ENCODE measurements around the gene GAS6.
"Not testable (repeated sequence)": the region's sequence is repeated elsewhere in the genome, so short reads cannot be mapped to it uniquely, and the experiment has no call there.

The GAS6 gene

DNA sequence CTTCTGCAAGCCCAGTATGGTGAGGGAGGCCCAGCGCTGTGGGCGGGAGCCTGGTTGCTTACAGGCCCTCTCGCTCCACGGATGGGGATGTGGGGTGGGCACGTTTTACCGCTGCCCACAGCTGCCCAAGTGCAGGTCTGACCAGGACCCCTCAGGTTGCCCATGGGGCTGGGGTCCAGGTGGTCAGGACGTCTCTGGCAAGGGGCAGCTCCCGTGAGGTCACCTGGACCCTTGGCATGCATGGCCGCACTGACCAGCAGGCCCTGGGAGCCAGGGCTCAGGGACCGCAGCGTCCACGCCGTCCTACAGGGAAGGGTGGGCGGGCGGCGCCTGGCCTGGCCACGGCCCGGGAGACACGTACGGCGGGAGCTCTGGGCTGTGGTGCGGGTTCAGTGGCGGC is 32.8 kb downstream of the GAS6 start:
- TF ChIP-seq, protein P1, sequence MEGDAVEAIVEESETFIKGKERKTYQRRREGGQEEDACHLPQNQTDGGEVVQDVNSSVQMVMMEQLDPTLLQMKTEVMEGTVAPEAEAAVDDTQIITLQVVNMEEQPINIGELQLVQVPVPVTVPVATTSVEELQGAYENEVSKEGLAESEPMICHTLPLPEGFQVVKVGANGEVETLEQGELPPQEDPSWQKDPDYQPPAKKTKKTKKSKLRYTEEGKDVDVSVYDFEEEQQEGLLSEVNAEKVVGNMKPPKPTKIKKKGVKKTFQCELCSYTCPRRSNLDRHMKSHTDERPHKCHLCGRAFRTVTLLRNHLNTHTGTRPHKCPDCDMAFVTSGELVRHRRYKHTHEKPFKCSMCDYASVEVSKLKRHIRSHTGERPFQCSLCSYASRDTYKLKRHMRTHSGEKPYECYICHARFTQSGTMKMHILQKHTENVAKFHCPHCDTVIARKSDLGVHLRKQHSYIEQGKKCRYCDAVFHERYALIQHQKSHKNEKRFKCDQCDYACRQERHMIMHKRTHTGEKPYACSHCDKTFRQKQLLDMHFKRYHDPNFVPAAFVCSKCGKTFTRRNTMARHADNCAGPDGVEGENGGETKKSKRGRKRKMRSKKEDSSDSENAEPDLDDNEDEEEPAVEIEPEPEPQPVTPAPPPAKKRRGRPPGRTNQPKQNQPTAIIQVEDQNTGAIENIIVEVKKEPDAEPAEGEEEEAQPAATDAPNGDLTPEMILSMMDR (IDR thresholded peaks at IDR 0.05; ENCODE audit: low read depth, low read length) = no peak
- no peak overlapping the region for H3K4me3 ChIP-seq (ENCODE audit: low read depth, low read length)
- H3K27me3 ChIP-seq (ENCODE audit: insufficient read depth, low read depth, severe bottlenecking) = no peaks in the 10 kb centered on the region
- peaks cover 45% of the 10 kb centered on the region for H3K36me3 ChIP-seq
- peak overlapping the region; percentile 74 for H3K27ac ChIP-seq
- no peak for DNase-seq
- peaks cover 2% of the 10 kb centered on the region for H3K9me3 ChIP-seq (ENCODE audit: severe bottlenecking)

DNA sequence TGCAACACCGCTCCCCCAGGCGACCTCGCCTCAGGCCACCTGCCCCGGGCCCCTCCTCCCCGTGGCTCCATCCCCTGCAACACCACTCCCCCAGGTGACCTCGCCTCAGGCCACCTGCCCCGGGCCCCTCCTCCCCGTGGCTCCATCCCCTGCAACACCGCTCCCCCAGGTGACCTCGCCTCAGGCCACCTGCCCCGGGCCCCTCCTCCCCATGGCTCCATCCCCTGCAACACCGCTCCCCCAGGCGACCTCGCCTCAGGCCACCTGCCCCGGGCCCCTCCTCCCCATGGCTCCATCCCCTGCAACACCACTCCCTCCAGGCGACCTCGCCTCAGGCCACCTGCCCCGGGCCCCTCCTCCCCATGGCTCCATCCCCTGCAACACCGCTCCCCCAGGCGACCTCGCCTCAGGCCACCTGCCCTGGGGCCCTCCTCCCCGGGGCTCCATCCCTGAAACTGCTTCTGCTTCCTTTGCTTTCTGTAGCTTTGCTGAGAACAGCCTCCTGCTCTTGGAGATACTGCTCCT is 33.4 kb downstream of the GAS6 start:
- Histone ChIP-seq H3K27ac (peak overlapping the region; percentile 74), H3K36me3 (peaks cover 50% of the 10 kb centered on the region)
- H3K9me3 ChIP-seq (ENCODE audit: severe bottlenecking); H3K27me3 ChIP-seq (ENCODE audit: insufficient read depth, low read depth, severe bottlenecking); H3K4me3 ChIP-seq (ENCODE audit: low read depth, low read length): not testable (repeated sequence)
- peak; percentile 90 for DNase-seq

DNA sequence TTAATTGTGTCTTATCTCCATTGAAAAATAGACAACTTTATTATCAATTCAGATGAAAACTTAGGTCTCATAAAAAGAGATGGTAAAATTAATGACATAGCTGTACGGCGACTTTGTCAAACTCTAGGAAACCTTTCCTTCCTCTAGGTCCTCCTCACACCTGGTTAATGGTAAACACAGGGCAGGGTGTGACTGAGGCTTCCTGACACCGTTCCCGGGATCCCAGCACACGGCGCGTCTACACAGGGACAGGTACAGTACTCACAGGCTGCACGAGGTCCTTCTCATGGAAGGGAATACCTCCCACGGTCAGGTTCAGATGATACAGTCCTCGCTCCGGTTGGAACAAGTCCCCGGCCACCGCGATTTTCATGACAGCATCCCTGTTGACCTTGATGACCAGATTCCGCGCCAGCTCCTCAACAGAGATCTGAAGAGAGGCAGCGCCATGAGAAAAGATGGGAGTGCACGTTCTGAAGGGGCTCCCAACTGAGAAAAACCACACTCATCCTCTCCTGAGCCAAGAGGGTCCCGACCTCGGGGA is 35.5 kb downstream of the GAS6 start:
- DNase-seq = no peak
- peaks cover 2% of the 10 kb centered on the region for H3K9me3 ChIP-seq (ENCODE audit: severe bottlenecking)
- H3K27ac ChIP-seq = no peak overlapping the region
- H3K36me3 ChIP-seq = peaks cover 50% of the 10 kb centered on the region
- TF ChIP-seq, protein P1 (IDR thresholded peaks at IDR 0.05; ENCODE audit: low read depth, low read length) = no peak
- no peak overlapping the region for H3K4me3 ChIP-seq (ENCODE audit: low read depth, low read length)
- no peaks in the 10 kb centered on the region for H3K27me3 ChIP-seq (ENCODE audit: insufficient read depth, low read depth, severe bottlenecking)

DNA sequence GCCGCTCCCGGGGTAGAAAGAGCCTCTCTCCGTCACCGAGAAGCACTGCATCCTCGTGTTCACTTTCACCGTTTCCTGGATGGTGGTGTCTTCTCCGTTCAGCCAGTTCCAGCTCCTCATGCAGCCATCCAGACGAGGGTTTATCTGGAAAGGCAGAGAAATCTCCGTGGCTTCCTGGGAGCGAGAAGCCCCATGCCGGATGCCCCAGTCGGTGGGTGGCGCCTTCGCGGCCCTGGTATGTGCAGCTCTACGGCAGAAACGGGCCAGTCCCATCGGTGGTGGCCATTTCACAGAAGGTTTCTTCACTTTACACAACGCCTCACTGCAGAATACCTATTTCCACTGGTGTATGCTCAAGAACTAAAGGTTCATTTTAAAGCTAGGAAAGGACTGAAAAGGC is 36.9 kb downstream of the GAS6 start:
- no peak overlapping the region for H3K4me3 ChIP-seq (ENCODE audit: low read depth, low read length)
- H3K27ac ChIP-seq = no peak overlapping the region
- TF ChIP-seq, protein P1 (IDR thresholded peaks at IDR 0.05; ENCODE audit: low read depth, low read length) = no peak
- H3K36me3 ChIP-seq = peaks cover 54% of the 10 kb centered on the region
- peaks cover 2% of the 10 kb centered on the region for H3K9me3 ChIP-seq (ENCODE audit: severe bottlenecking)
- H3K27me3 ChIP-seq (ENCODE audit: insufficient read depth, low read depth, severe bottlenecking) = no peaks in the 10 kb centered on the region
- DNase-seq = no peak

DNA sequence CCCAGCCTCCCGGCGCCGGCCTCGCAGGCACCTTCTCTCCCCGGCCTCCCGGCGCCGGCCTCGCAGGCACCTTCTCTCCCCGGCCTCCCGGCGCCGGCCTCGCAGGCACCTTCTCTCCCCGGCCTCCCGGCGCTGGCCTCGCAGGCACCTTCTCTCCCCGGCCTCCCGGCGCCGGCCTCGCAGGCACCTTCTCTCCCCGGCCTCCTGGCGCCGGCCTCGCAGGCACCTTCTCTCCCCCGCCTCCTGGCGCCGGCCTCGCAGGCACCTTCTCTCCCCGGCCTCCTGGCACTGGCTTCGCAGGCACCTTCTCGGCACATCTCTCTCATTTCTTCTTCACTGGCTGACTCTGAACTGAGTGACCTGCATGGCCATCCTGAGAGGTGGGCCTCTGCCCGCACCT is 37.4 kb downstream of the GAS6 start:
- H3K27ac ChIP-seq; H3K4me3 ChIP-seq (ENCODE audit: low read depth, low read length); H3K27me3 ChIP-seq (ENCODE audit: insufficient read depth, low read depth, severe bottlenecking); DNase-seq; H3K9me3 ChIP-seq (ENCODE audit: severe bottlenecking): not testable (repeated sequence)
- peaks cover 60% of the 10 kb centered on the region for H3K36me3 ChIP-seq

DNA sequence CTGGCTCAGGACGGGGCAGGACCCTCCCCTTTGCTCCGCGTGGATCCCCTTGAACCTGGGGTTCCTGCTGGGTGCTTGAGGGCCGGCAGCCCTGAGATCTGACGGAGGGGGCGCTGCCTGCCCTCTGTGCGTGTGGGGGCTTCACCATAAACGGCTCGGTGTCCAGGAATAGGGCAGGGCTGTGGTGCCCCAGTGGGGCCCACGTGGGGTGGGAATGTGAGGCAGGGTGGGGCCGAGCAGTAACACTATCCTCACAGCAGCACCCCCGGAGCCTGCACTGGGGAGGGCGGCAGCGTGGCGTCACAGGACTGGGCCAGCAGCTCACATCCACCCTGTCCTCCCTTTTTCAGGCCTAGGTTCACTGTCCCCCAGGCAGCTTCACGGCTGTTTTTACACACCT is 38.0 kb downstream of the GAS6 start:
- Histone ChIP-seq H3K27me3 (ENCODE audit: insufficient read depth, low read depth, severe bottlenecking) (no peaks in the 10 kb centered on the region), H3K36me3 (peaks cover 61% of the 10 kb centered on the region), H3K27ac (peak overlapping the region; percentile 9; the same call in 1 of the 2 replicates), H3K9me3 (ENCODE audit: severe bottlenecking) (peaks cover 2% of the 10 kb centered on the region), H3K4me3 (ENCODE audit: low read depth, low read length) (no peak overlapping the region)
- no peak for DNase-seq
- TF ChIP-seq, protein P1 (IDR thresholded peaks at IDR 0.05; ENCODE audit: low read depth, low read length) = no peak

DNA sequence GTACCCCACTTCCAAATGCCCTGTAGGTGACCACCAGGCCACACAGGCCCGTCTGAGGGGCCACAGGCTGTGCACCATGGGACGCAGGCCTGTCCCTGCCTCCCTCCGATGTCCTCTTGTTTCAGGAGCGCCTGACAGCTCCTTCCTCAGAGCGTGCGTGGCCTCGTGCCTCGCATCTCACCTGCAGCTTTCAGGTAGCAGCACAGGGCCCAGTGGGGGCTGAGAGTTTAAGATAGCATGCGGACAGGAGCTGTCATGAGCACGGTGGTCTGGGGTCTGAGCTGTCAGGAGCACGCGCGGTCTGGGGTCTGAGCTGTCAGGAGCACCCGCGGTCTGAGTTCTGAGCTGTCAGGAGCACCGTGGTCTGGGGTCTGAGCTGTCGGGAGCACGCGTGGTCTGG is 40.1 kb downstream of the GAS6 start:
- TF ChIP-seq, protein P1 (IDR thresholded peaks at IDR 0.05; ENCODE audit: low read depth, low read length) = no peak
- Histone ChIP-seq H3K36me3 (peaks cover 71% of the 10 kb centered on the region), H3K27me3 (ENCODE audit: insufficient read depth, low read depth, severe bottlenecking) (no peaks in the 10 kb centered on the region), H3K9me3 (ENCODE audit: severe bottlenecking) (peaks cover 2% of the 10 kb centered on the region), H3K4me3 (ENCODE audit: low read depth, low read length) (no peak overlapping the region), H3K27ac (no peak overlapping the region)
- DNase-seq = no peak

All from WERI-Rb-1 (cell line).